ENCODE data around the gene PRKCSH.
"Not testable (repeated sequence)": the region's sequence is repeated elsewhere in the genome, so short reads cannot be mapped to it uniquely, and the experiment has no call there.

PRKCSH gene

DNA sequence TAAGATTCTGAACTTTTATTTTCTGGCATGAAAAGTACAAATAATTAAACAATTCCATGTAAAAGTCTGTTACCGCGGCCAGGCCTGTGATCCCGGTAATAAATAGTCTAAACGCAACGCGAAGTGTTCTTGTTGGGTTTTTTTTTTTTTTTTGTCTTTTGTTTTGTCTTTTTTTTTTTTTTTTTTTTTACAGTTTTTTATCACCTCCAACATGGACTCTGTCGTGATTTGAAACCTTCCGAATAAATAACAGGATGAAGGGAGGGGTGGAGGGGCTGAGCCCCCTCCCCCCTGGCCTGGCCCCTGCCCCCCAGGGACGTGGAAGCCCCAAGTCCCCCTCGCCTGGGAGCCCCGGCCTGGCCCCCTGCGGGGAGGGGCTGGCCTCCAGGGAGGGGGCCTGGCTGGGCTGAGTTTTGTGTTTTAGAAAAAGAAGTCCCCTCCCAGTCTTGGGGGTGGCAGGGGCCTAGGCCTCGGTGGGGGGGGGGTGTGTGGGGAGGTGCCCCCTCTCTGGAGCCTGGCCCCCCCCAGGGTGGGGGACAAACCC is 16.0 kb downstream of the PRKCSH start:
- no peak for DNase-seq

GRCh38 chr19:11451871-11452619 is 16.6 kb downstream of the PRKCSH start:
- DNase-seq = no peak

DNA sequence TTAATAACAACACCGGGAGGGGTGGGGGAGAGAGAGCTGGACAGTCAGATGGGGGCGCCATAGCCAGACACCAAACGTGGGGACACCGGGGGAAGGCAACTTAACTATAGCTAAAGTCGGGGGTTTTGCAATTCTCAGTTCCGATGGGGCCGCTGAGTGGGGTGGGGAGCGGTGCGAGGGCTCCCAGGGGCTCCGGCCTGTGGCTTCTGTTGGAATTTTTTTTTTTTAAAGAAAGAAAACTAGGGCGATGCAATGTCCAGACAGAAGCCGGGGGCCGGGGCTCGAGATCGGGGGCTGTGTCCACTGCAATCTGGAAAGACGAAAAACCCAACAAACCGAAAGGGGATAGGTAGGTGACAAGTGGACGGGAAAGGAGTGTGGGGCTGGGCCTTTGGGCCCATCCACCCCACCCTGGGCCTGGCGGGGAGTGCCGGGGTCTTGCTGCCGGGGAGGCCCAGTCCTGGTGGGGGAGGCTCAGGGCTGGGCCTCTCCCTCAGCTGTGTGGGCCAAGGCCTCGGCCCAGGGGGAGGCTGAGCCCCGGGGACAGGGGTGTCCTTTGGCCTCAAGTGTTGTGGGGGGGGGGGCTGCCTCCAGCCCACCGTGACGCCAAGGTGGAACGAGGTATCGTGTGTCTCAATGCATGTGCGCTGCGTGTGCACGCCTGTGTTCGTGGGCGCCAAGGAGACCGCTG is 17.3 kb downstream of the PRKCSH start:
- DNase-seq = no peak

GRCh38 chr19:11453468-11454341 is 18.3 kb downstream of the PRKCSH start:
- DNase-seq = no peak

DNA sequence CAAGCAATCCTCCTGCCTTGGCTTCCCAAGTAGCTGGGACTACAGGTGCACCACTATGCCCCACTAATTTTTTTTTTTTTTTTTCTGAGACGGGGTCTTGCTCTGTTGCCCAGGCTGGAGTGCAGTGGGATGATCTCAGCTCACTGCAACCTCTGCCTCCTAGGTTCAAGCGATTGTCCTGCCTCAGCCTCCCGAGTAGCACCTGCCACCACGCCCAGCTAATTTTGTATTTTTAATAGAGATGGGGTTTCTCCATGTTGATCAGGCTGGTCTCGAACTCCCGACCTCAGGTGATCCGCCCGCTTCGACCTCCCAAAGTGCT is 19.8 kb downstream of the PRKCSH start:
- DNase-seq = not testable (repeated sequence)

GRCh38 chr19:11456659-11457058 is 21.2 kb downstream of the PRKCSH start:
- DNase-seq = no peak

DNA sequence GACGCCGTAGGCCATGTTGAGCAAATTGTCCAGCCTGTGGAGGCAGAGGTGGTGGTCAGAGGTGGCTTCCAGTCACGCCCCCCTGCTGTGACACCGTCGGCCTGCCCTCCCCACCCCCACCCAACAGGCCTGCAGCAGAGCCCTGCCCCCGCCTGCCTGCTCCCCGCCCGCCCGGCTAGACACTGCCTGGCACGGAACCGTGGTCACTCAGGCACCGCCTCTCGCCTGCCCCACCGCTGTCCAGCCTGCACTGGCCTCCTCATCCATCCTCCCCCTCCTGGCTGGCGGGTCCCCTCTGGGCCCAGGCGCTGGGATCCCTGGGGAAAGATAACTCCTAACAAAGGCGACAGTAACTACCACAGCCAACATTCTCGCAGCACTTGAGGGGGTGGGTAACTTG is 21.7 kb downstream of the PRKCSH start:
- DNase-seq = no peak

DNA sequence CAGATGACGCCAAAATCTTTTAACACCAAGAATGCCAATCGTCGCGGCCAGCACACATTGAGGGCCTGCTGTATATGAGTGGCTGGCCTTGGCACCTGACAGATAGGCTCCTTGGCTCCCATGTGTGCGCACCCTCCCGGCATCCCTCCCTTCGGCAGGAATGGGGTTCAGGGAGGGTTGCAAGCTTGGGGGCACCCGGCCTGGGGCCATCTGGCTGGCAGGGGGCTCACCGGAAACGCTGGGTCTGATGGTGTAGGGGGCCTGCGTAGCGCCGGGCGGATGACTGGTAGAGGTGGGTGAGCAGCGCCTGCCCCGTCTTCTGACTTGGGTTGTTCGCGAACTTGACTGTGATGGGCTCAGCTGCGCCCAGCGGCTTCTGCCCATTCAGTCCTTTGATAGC is 22.4 kb downstream of the PRKCSH start:
- no peak for DNase-seq

DNA sequence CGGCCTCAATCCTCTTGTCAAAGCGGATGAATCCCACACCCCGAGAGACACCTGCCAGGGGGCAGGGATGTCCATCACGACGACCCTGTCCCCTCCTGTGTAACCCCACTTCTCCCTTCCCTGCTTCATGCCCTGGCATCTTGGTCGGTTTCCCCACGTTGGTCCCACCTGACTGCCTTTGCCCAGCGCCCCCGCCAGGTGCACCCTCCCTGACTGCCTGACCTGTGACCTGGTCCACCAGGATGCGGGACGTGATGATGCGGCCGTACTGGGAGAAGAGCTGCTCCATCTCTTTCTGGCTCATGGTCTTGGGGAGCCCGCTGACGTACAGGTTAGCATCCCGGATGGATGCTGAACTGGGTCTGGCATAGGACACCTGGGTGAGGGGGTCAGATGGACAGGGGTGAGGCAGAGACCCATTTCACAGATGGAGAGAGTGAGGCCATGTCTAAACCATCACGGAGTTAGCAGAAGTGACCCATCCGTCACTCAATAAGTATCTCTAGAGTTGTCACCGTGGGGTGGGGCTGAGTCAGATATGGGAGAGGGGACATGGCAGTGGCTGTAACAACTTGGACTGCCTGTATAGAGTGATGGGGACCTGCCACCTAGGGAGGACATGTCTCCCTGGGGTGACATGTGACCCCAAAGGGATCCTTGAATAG is 22.9 kb downstream of the PRKCSH start:
- no peak for DNase-seq

DNA sequence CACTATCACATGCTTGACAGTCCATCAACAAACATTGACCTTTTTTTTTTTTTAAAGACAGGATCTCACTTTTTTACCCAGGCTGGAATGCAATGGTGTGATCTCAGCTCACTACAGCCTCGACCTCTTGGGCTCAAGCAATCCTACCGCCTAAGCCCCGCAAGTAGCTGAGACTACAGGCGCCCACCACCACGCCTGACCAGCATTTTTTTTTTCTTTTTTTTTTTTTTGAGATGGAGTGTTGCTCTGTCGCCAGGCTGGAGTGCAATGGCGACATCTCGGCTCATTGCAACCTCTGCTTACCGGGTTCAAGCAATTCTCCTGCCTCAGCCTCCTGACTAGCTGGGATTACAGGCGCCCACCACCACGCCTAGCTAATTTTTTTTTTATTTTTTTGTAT is 23.5 kb downstream of the PRKCSH start:
- DNase-seq = not testable (repeated sequence)

GRCh38 chr19:11460207-11460606 is 24.8 kb downstream of the PRKCSH start:
- no peak for DNase-seq

- DNase-seq = no peak
Observed at GRCh38 chr19:11461453-11461852, 26.0 kb downstream of the PRKCSH start.

DNA sequence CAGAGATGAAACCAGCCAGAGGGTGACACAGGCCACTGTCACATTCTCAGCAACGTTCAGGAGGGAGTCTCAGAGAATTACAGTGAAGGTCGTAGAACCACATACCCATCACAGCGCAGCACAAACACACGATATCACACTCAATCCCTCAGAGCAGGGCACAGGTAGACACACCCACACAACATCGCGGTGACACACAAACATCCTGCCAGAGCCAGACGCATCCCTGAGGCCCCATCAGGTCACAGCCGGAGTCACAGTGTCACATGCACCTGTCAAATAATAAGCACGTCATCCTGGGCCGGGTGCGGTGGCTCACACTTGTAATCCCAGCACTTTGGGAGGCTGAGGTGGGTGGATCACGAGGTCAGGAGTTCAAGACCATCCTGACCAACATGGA is 28.0 kb downstream of the PRKCSH start:
- no peak for DNase-seq

DNA sequence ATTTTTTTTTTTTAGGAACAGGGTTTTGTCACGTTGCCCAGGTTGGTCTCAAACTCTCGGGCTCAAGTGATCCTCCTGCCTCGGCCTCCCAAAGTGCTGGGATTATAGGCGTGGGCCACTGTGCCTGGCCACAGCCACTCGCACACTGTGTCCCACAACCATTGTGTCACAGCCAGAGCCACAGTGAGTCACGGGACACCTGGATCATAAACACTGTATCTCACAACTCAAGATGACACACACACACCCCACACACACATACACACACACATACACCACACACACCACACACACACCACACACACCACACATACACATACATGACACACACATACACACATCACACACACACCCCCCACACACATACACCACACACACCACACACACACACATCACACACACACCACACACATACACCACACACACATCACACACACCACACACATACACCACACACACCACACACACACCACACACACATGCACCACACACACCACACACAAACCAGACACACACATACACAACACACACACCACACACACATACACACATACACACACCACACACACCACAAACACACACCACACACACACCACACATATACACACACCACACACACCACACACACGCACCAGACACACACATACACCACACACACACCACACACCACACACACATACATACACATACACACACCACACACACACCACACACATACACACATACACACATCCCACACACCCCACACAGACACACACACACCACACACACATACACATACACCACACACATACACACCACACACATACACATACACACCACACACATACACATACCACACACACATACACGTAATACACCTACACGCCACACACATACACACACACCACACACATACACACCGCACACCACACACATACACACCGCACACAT is 29.2 kb downstream of the PRKCSH start:
- no peak for DNase-seq

DNA sequence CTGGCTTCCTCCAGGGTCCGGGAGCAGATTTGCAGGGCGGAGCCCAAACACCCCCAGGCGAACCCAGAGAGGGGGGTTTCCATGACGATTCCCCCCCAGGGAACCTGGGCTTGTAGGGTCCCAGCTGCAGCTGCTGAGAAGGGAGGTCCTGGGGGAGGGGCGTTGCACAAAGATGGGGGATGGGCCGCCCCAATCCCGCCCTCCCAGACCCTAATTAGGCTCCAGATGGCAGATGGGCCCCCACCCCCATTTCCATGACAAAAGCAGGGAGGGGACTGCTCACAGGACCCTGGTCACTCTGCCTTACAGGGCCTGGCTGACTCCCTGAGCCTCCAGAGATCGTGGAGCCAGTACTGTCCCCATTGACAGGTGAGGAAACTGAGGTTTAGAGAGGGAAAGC is 30.2 kb downstream of the PRKCSH start:
- DNase-seq = no peak

DNA sequence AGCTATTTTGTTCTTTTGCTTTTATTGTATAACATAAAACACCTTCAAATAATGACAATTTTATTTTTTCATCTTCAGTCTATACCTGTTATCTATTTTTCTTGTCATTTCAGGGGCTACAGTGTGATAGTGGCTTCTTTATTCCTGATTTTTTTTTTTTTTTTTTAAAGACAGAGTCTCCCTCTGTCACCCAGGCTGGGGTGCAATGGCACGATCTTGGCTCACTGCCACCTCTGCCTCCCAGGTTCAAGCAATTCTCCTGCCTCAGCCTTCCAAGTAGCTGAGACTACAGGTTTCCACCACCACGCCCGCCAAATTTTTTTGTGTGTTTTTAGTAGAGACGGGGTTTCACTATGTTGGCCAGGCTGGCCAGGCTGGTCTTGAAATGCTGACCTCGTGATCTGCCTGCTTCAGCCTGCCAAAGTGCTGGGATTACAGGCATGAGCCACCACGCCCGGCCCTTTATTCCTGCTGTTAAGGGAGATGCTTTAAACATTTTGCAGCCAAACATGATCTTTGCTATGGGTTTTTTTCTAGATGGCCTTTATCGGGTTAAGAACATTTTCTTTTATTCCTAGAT is 32.9 kb downstream of the PRKCSH start:
- not testable (repeated sequence) for DNase-seq

GRCh38 chr19:11473725-11474124 is 38.3 kb downstream of the PRKCSH start:
- no peak for DNase-seq

DNA sequence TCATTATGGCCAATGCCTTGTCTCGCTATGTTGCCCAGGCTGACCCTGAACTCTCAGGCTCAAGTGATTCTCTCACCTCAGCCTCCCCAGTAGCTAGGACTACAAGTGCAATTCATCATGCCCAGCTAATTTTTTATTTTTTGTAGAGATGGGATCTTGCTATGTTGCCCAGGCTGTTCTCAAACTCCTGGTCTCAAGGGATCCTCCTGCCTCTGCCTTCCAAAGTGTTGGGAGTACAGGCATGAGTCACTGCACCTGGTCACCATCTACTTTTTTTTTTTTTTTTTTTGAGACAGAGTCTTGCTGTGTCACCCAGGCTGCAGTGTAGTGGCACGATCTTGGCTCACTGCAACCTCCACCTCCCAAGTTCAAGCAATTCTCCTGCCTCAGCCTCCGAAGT is 39.9 kb downstream of the PRKCSH start:
- DNase-seq = not testable (repeated sequence)

DNA sequence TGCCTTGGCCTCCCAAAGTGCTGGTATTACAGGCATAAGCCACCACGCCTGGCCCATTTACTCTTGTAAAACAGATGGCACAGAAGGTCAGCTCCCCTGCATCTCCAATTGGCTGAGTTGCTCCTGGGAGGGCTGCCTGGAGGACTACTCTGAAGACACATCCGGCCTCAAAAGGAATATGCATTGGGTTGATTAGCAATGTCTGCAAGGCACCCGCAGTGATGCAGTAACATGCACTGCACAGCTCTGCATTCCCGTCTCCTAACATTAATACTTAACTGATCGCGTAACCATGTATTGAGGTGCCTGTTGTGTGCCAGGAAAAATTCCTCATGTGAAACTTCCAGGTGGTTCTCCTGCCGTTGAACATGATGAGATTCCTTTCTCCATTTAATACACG is 40.4 kb downstream of the PRKCSH start:
- DNase-seq = no peak

DNA sequence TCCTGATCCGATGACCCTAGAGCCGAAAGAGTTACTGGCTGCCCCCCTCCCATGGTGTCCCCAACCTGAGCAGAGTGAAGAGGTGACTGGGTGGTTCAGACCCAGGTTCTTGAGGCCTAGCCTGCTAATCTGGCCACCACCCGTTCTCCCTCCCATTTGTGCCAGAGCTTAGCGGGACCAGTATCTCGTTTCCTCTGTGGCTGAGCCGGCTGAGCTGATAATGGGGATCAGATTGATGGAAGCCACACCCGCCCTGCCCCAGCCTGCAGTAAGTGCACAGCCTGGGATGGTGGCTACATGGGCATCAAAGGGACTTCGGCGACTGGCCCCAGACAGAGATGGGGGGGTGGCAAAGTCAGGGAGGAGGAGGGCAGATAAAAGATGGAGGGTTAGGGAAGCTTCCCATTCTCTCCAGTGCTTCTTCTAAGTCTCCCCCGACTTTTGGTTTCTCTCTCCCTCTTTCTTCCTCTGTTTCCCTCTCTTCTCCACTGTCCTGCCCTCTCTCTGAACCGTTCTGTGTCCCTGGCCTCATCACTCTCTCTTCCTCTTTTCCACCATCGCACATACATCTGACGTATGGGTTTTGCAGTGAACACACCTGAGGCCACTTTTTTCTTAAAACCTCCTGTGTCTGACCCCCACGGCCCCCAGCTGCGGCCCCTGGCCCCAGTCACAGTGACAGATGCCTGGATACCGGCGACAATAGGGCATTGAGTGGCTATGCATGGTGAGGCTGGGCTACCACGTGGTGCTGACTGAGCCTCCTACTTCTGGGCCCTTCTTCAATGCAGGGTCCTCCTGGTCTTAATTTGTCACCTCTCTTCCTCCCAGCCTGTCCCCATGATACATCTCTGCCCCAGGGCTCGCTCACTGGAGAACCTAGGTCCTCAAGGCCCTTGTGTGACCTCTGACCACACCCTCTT is 43.0 kb downstream of the PRKCSH start:
- no peak for DNase-seq
